Loucy (cell line): ENCODE measurements around the gene SPNS1.

Experiments
- CTCF ChIP-seq: fragments of 200-600 bp; sonication (generic); conservative IDR thresholded peaks from 2 replicates; pipeline ENCODE4 v1.5.1; 2014; ENCODE audit warnings: mild to moderate bottlenecking, antibody characterized with exemption, low read length
- EZH2phosphoT487 ChIP-seq: fragments of 200-600 bp; IDR thresholded peaks from 2 replicates; pipeline ENCODE4 v1.6.1; 2018; ENCODE audit warnings: antibody characterized with exemption, mild to moderate bottlenecking, moderate library complexity, borderline replicate concordance

- TF ChIP-seq CTCF (no peak), EZH2phosphoT487 (no peak)
These were observed 50.6 kb downstream of the SPNS1 start for GRCh38 chr16:29025218-29025617.
